Mesendoderm (in vitro differentiated cells): ENCODE results near the gene SENP3.
A peak's percentile ranks its signal among the peaks of the same experiment; 100 is the strongest.

ENCODE experiments used
- DNase-seq: peaks from one replicate; pipeline ENCODE4 v3.0.0; 2013
- H2AK5ac ChIP-seq: 2 replicates; pipeline ENCODE4 v1.6.1; 2013; ENCODE audit warnings: low read length, inconsistent platforms
- H2BK120ac ChIP-seq: 2 replicates; pipeline ENCODE4 v1.6.1; 2013; ENCODE audit warnings: low read depth, mild to moderate bottlenecking, low read length, moderate library complexity, mixed read lengths
- H2BK15ac ChIP-seq: replicated peaks from 2 replicates; pipeline ENCODE4 v1.6.1; 2013; ENCODE audit warnings: low read depth, mild to moderate bottlenecking, moderate library complexity
- H2BK5ac ChIP-seq: 2 replicates; pipeline ENCODE4 v1.6.1; 2013; ENCODE audit warnings: low read length, inconsistent platforms
- H3K18ac ChIP-seq: 2 replicates; pipeline ENCODE4 v1.6.1; 2013; ENCODE audit warnings: mild to moderate bottlenecking, low read length, mixed read lengths
- H3K23ac ChIP-seq: one replicate; pipeline ENCODE4 v1.6.1; 2013; ENCODE audit warnings: low read length
- H3K27ac ChIP-seq: 2 replicates; pipeline ENCODE4 v1.5.1; 2013; ENCODE audit warnings: low read depth, mild to moderate bottlenecking, inconsistent platforms, low read length, moderate library complexity
- H3K27me3 ChIP-seq: 2 replicates; pipeline ENCODE4 v1.6.1; 2013; ENCODE audit warnings: low read length, control low read depth, mild to moderate bottlenecking, inconsistent platforms; ENCODE audit not compliant: insufficient read depth, poor library complexity
- H3K36me3 ChIP-seq: 2 replicates; pipeline ENCODE4 v1.6.1; 2013; ENCODE audit warnings: low read length, inconsistent platforms; ENCODE audit not compliant: control insufficient read depth, insufficient read depth
- H3K4ac ChIP-seq: one replicate; pipeline ENCODE4 v1.6.1; 2013; ENCODE audit warnings: low read depth, mild to moderate bottlenecking, low read length, moderate library complexity
- H3K4me1 ChIP-seq: 2 replicates; pipeline ENCODE4 v1.6.1; 2013; ENCODE audit warnings: low read depth, low read length, inconsistent platforms; ENCODE audit not compliant: control insufficient read depth
- H3K4me2 ChIP-seq: 2 replicates; pipeline ENCODE4 v1.6.1; 2013; ENCODE audit warnings: low read length
- H3K4me3 ChIP-seq: 2 replicates; pipeline ENCODE4 v1.5.1; 2013; ENCODE audit warnings: mild to moderate bottlenecking, low read length
- H3K56ac ChIP-seq: one replicate; pipeline ENCODE4 v1.6.1; 2013; ENCODE audit warnings: low read length
- H3K79me1 ChIP-seq: 2 replicates; pipeline ENCODE4 v1.6.1; 2013; ENCODE audit warnings: low read length, inconsistent platforms
- H3K79me2 ChIP-seq: 2 replicates; pipeline ENCODE4 v1.6.1; 2013; ENCODE audit warnings: mild to moderate bottlenecking, low read length; ENCODE audit not compliant: control insufficient read depth, insufficient read depth
- H3K9ac ChIP-seq: 2 replicates; pipeline ENCODE4 v1.6.1; 2013; ENCODE audit warnings: low read length, inconsistent platforms
- H4K5ac ChIP-seq: one replicate; pipeline ENCODE4 v1.6.1; 2013; ENCODE audit warnings: low read length
- H4K8ac ChIP-seq: one replicate; pipeline ENCODE4 v1.6.1; 2013; ENCODE audit warnings: low read depth, mild to moderate bottlenecking, control low read depth, low read length, moderate library complexity
- WGBS: extraction: QIAGEN DNeasy Blood & Tissue Kit; methylation state at CpG from one replicate; pipeline ENCODE4 v1.1.7; 2013; ENCODE audit warnings: low lambda C conversion rate, missing lambda C conversion rate; ENCODE audit not compliant: insufficient coverage; ENCODE audit errors: extremely low coverage; 5-methylcytosine and 5-hydroxymethylcytosine counted together

The SENP3 gene

GRCh38 chr17:7587420-7588151 lies 25.9 kb downstream of the SENP3 start:
- Histone ChIP-seq H2BK120ac (no peak overlapping the region), H2AK5ac (no peak overlapping the region), H3K4me3 (no peak overlapping the region), H3K4ac (no peak overlapping the region), H3K27ac (no peak overlapping the region), H3K9ac (peak overlapping the region; percentile 20), H3K79me1 (peaks cover 7% of the 10 kb centered on the region), H3K23ac (no peak overlapping the region), H2BK5ac (no peak overlapping the region), H3K4me1 (peaks cover 10% of the 10 kb centered on the region), H3K79me2 (peaks cover 5% of the 10 kb centered on the region), H4K5ac (no peak overlapping the region), H3K56ac (peak overlapping the region; percentile 50), H3K27me3 (no peaks in the 10 kb centered on the region), H3K36me3 (peaks cover 1% of the 10 kb centered on the region), H3K18ac (no peak overlapping the region), H3K4me2 (no peak overlapping the region), H2BK15ac (no peak overlapping the region), H4K8ac (no peak overlapping the region)
- WGBS, result no CpG with 5 or more reads among the region's 12 CpGs
- DNase-seq, result no peak

GRCh38 chr17:7588553-7589203 lies 27.0 kb downstream of the SENP3 start:
- Histone ChIP-seq H3K27ac (no peak overlapping the region), H3K23ac (peak overlapping the region; percentile 89), H3K4me3 (peak overlapping the region; percentile 21), H2AK5ac (no peak overlapping the region), H2BK120ac (no peak overlapping the region), H3K18ac (peak overlapping the region; percentile 23), H3K4me2 (peak overlapping the region; percentile 78), H2BK5ac (no peak overlapping the region), H3K4ac (peak overlapping the region; percentile 1), H3K4me1 (peaks cover 6% of the 10 kb centered on the region), H4K5ac (no peak overlapping the region), H3K9ac (peak overlapping the region; percentile 93), H3K56ac (peak overlapping the region; percentile 81), H3K79me2 (peaks cover 1% of the 10 kb centered on the region), H2BK15ac (no peak overlapping the region), H3K79me1 (peaks cover 4% of the 10 kb centered on the region), H3K27me3 (no peaks in the 10 kb centered on the region), H4K8ac (no peak overlapping the region), H3K36me3 (peaks cover 1% of the 10 kb centered on the region)
- WGBS, result no CpG with 5 or more reads among the region's 30 CpGs
- DNase-seq, result no peak

- peak overlapping the region; percentile 93 for H3K56ac ChIP-seq
- H2BK15ac ChIP-seq, result no peak overlapping the region
- peak overlapping the region; percentile 89 for H3K23ac ChIP-seq
- no peaks in the 10 kb centered on the region for H3K27me3 ChIP-seq
- H3K79me2 ChIP-seq, result peaks cover 1% of the 10 kb centered on the region
- H3K9ac ChIP-seq, result peak overlapping the region; percentile 93
- no peak overlapping the region for H4K8ac ChIP-seq
- peak overlapping the region; percentile 39 for H3K27ac ChIP-seq
- H3K36me3 ChIP-seq, result peaks cover 1% of the 10 kb centered on the region
- H3K79me1 ChIP-seq, result peaks cover 2% of the 10 kb centered on the region
- WGBS, result no CpG with 5 or more reads among the region's 56 CpGs
- H2BK120ac ChIP-seq, result no peak overlapping the region
- H3K18ac ChIP-seq, result peak overlapping the region; percentile 78
- peaks cover 3% of the 10 kb centered on the region for H3K4me1 ChIP-seq
- H2AK5ac ChIP-seq, result peak overlapping the region; percentile 45
- peak overlapping the region; percentile 97 for H3K4me2 ChIP-seq
- DNase-seq, result peak; percentile 91
- H4K5ac ChIP-seq, result peak overlapping the region; percentile 56
- H2BK5ac ChIP-seq, result no peak overlapping the region
- H3K4ac ChIP-seq, result peak overlapping the region; percentile 20
- peak overlapping the region; percentile 60 for H3K4me3 ChIP-seq
Measured at GRCh38 chr17:7589204-7589868, 27.6 kb downstream of the SENP3 start.

GRCh38 chr17:7589891-7590691 lies 28.4 kb downstream of the SENP3 start, which contains the start of gene SOX15:
Gene SOX15 (minus strand): TSS chr17:7590094. CDS start chr17:7589676, 418 bp downstream.
- Histone ChIP-seq H3K56ac (peak within 1 kb of the TSS; percentile 93), H3K27me3 (no peaks in the 10 kb centered on the region), H3K4me3 (peak within 1 kb of the TSS; percentile 60), H3K4me2 (peak within 1 kb of the TSS; percentile 97), H3K9ac (peak within 1 kb of the TSS; percentile 93), H3K79me2 (peaks cover 1% of the 10 kb centered on the region), H4K5ac (peak within 1 kb of the TSS; percentile 56), H3K23ac (peak within 1 kb of the TSS; percentile 89), H4K8ac (no peak within 1 kb of the TSS), H2BK15ac (no peak within 1 kb of the TSS), H3K4me1 (peaks cover 3% of the 10 kb centered on the region), H3K27ac (peak within 1 kb of the TSS; percentile 89), H2BK120ac (no peak within 1 kb of the TSS), H3K18ac (peak within 1 kb of the TSS; percentile 78), H2BK5ac (no peak within 1 kb of the TSS), H3K36me3 (peaks cover 3% of the 10 kb centered on the region), H2AK5ac (peak within 1 kb of the TSS; percentile 45), H3K79me1 (no peaks in the 10 kb centered on the region), H3K4ac (peak within 1 kb of the TSS; percentile 56)
- WGBS, result no CpG with 5 or more reads among the region's 24 CpGs
- DNase-seq, result peak; percentile 89

GRCh38 chr17:7590743-7591142 lies 29.0 kb downstream of the SENP3 start:
- no CpG with 5 or more reads among the region's 4 CpGs for WGBS

More at GRCh38 chr17:7590743-7591142, 29.0 kb downstream of the SENP3 start:
- Histone ChIP-seq H2BK15ac (no peak overlapping the region), H4K5ac (no peak overlapping the region), H3K79me1 (no peaks in the 10 kb centered on the region), H3K27me3 (no peaks in the 10 kb centered on the region), H2BK5ac (no peak overlapping the region), H3K36me3 (peaks cover 4% of the 10 kb centered on the region), H3K18ac (peak overlapping the region; percentile 42), H2AK5ac (no peak overlapping the region), H3K4me3 (no peak overlapping the region), H3K23ac (no peak overlapping the region), H3K9ac (no peak overlapping the region), H4K8ac (no peak overlapping the region), H3K27ac (peak overlapping the region; percentile 89), H2BK120ac (no peak overlapping the region), H3K56ac (no peak overlapping the region), H3K4me2 (no peak overlapping the region), H3K4ac (peak overlapping the region; percentile 56), H3K79me2 (peaks cover 1% of the 10 kb centered on the region), H3K4me1 (peaks cover 3% of the 10 kb centered on the region)
- peak; percentile 96 for DNase-seq
